Measurements from ENCODE around the gene SIK3.

SIK3 gene

DNA sequence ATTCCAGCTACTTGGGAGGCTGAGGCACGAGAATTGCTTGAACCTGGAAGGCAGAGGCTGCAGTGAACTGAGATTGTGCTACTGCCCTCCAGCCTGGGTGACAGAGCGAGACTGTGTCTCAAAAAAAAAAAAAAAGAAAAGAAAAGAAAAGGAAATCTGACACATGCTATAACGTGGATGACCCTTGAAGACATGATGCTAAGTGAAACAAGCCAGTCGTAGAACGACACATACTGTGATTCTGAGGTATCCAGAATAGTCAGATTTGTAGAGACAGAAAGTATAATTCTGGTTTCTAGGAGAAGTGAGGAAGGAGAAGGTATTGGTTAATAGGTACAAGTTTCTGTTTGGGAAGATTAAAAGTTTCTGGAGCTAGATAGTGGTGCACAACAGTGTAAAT, 299.9 kb downstream of the SIK3 start:
- H3K9me3 ChIP-seq (replicated peaks; ENCODE audit: insufficient read depth, low read length): no peaks in the 10 kb centered on the region
- TF ChIP-seq, protein P1, sequence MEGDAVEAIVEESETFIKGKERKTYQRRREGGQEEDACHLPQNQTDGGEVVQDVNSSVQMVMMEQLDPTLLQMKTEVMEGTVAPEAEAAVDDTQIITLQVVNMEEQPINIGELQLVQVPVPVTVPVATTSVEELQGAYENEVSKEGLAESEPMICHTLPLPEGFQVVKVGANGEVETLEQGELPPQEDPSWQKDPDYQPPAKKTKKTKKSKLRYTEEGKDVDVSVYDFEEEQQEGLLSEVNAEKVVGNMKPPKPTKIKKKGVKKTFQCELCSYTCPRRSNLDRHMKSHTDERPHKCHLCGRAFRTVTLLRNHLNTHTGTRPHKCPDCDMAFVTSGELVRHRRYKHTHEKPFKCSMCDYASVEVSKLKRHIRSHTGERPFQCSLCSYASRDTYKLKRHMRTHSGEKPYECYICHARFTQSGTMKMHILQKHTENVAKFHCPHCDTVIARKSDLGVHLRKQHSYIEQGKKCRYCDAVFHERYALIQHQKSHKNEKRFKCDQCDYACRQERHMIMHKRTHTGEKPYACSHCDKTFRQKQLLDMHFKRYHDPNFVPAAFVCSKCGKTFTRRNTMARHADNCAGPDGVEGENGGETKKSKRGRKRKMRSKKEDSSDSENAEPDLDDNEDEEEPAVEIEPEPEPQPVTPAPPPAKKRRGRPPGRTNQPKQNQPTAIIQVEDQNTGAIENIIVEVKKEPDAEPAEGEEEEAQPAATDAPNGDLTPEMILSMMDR (IDR thresholded peaks at IDR 0.05; ENCODE audit: low read length): no peak
- TF ChIP-seq EZH2 (optimal IDR thresholded peaks at IDR 0.05; ENCODE audit: low read depth, low read length): no peak
- no peak for TF ChIP-seq EZH2phosphoT487 (IDR thresholded peaks at IDR 0.05; ENCODE audit: low read length)
- no peak overlapping the region for H3K27ac ChIP-seq (ENCODE audit: low read length)
- no peak overlapping the region for H3K4me3 ChIP-seq (ENCODE audit: low read length)
- H3K9me2 ChIP-seq (replicated peaks; ENCODE audit: insufficient read depth, low read length): no peaks in the 10 kb centered on the region
- H4K20me1 ChIP-seq (ENCODE audit: insufficient read depth, low read length): no peaks in the 10 kb centered on the region
- H3K36me3 ChIP-seq (replicated peaks; ENCODE audit: insufficient read depth, low read length): no peaks in the 10 kb centered on the region
- H3K27me3 ChIP-seq (replicated peaks; ENCODE audit: insufficient read depth, low read length): no peaks in the 10 kb centered on the region
- DNase-seq: no peak
- no peak overlapping the region for H2AFZ ChIP-seq (ENCODE audit: low read length)
- no peaks in the 10 kb centered on the region for H3K79me2 ChIP-seq (ENCODE audit: low read length)
- H3F3A ChIP-seq (ENCODE audit: insufficient read depth, low read length): no peaks in the 10 kb centered on the region
- H3K4me1 ChIP-seq (ENCODE audit: low read length): no peaks in the 10 kb centered on the region
- no peak overlapping the region for H3K9ac ChIP-seq (ENCODE audit: low read length)
- H3K4me2 ChIP-seq (ENCODE audit: low read depth, low read length): no peak overlapping the region

DNA sequence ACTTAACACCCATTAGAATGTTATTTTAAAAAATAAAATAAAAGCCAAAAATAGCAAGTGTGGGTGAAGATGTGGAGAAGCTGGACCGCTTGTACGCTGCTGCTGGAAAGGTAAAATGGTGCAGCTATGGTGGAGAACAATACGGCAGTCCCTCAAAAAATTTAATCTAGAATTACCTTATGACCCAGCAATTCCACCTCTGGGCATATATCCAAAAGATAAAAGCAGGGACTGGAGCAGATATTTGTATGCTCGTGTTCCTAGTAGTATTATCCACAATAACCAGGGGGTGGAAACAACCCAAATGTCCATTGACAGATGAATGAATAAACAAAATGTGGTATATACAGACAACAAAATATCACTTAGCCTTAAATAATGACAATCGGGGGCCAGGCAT, 300.4 kb downstream of the SIK3 start:
- Histone ChIP-seq H2AFZ (ENCODE audit: low read length) (no peak overlapping the region), H4K20me1 (ENCODE audit: insufficient read depth, low read length) (no peaks in the 10 kb centered on the region), H3K9me3 (replicated peaks; ENCODE audit: insufficient read depth, low read length) (no peaks in the 10 kb centered on the region), H3K27ac (ENCODE audit: low read length) (no peak overlapping the region), H3K9ac (ENCODE audit: low read length) (no peak overlapping the region), H3K4me1 (ENCODE audit: low read length) (no peaks in the 10 kb centered on the region), H3K4me3 (ENCODE audit: low read length) (no peak overlapping the region), H3K79me2 (ENCODE audit: low read length) (no peaks in the 10 kb centered on the region), H3K4me2 (ENCODE audit: low read depth, low read length) (no peak overlapping the region), H3K27me3 (replicated peaks; ENCODE audit: insufficient read depth, low read length) (no peaks in the 10 kb centered on the region), H3K36me3 (replicated peaks; ENCODE audit: insufficient read depth, low read length) (no peaks in the 10 kb centered on the region), H3K9me2 (replicated peaks; ENCODE audit: insufficient read depth, low read length) (no peaks in the 10 kb centered on the region), H3F3A (ENCODE audit: insufficient read depth, low read length) (no peaks in the 10 kb centered on the region)
- TF ChIP-seq EZH2 (optimal IDR thresholded peaks at IDR 0.05; ENCODE audit: low read depth, low read length) (no peak), EZH2phosphoT487 (IDR thresholded peaks at IDR 0.05; ENCODE audit: low read length) (no peak)
- TF ChIP-seq, protein P1 (IDR thresholded peaks at IDR 0.05; ENCODE audit: low read length): no peak
- no peak for DNase-seq

DNA sequence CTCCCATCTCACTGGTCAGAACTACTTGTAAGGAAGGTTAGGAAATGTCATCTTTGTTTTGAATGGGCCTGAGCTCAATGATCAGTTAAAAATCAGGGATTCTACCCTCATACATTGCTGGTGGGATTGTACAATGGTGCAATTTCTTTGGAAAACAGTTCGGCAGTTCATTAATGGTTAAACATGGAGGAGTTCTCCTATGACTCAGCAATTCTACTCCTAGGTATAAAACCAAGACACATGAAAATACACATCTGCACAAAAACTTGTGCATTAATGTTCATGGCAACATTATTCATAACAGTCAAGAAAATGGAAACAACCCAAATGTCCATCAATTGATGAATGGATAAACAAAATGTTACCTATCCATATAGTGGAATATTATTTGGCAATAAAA, 301.7 kb downstream of the SIK3 start:
- H3K9ac ChIP-seq (ENCODE audit: low read length): no peak overlapping the region
- H2AFZ ChIP-seq (ENCODE audit: low read length): no peak overlapping the region
- H3K27ac ChIP-seq (ENCODE audit: low read length): no peak overlapping the region

More for the DNA sequence above, 301.7 kb downstream of the SIK3 start:
- Histone ChIP-seq H3K36me3 (replicated peaks; ENCODE audit: insufficient read depth, low read length) (no peaks in the 10 kb centered on the region), H4K20me1 (ENCODE audit: insufficient read depth, low read length) (no peaks in the 10 kb centered on the region), H3K4me1 (ENCODE audit: low read length) (peaks cover 3% of the 10 kb centered on the region), H3K4me3 (ENCODE audit: low read length) (no peak overlapping the region), H3K4me2 (ENCODE audit: low read depth, low read length) (no peak overlapping the region), H3K9me2 (replicated peaks; ENCODE audit: insufficient read depth, low read length) (no peaks in the 10 kb centered on the region), H3F3A (ENCODE audit: insufficient read depth, low read length) (no peaks in the 10 kb centered on the region), H3K9me3 (replicated peaks; ENCODE audit: insufficient read depth, low read length) (no peaks in the 10 kb centered on the region), H3K79me2 (ENCODE audit: low read length) (no peaks in the 10 kb centered on the region), H3K27me3 (replicated peaks; ENCODE audit: insufficient read depth, low read length) (no peaks in the 10 kb centered on the region)
- no peak for TF ChIP-seq EZH2phosphoT487 (IDR thresholded peaks at IDR 0.05; ENCODE audit: low read length)
- TF ChIP-seq, protein P1 (IDR thresholded peaks at IDR 0.05; ENCODE audit: low read length): no peak
- TF ChIP-seq EZH2 (optimal IDR thresholded peaks at IDR 0.05; ENCODE audit: low read depth, low read length): no peak
- DNase-seq: no peak

All from MM.1S (cell line).